Thyroid gland (tissue), 4 donors: ENCODE data around the gene OXSM. TPM values are rescaled to one million over a fixed set of nuclear protein-coding genes. Genes with fewer than 3 reads are reported as not detected.

Experiments used
- DNase-seq, 2 donors: peaks; one replicate each; pipeline ENCODE4 v3.0.0-alpha.2; 2019
- H3K27ac ChIP-seq, 3 donors: fragments of 200-600 bp; sonication (generic); 1 replicate in 2 of 3; 2 replicates in 1 of 3; pipeline ENCODE4 v1.5.1; 2016 to 2019; ENCODE audit warnings: mild to moderate bottlenecking in 1 of 3, moderate library complexity in 1 of 3
- H3K27me3 ChIP-seq: fragments of 200-600 bp; sonication (generic); one replicate; pipeline ENCODE4 v1.5.1; 2019
- H3K36me3 ChIP-seq, 2 donors: fragments of 200-600 bp; sonication (generic); one replicate each; pipeline ENCODE4 v1.5.1; 2016 to 2019
- H3K4me1 ChIP-seq, 2 donors: fragments of 200-600 bp; sonication (generic); one replicate each; pipeline ENCODE4 v1.5.1; 2017 to 2019
- H3K4me3 ChIP-seq, 3 donors: fragments of 200-600 bp; sonication (generic); replicated peaks in 1 of 3; 1 replicate in 2 of 3; 2 replicates in 1 of 3; pipeline ENCODE4 v1.5.1; 2016; ENCODE audit warnings: mild to moderate bottlenecking in 1 of 3
- H3K9me3 ChIP-seq: fragments of 200-600 bp; sonication (generic); one replicate; pipeline ENCODE4 v1.5.1; 2017
- POLR2A ChIP-seq, 2 donors: fragments of 450-650 bp; IDR thresholded peaks; one replicate each; pipeline ENCODE4 v1.6.1; 2017; ENCODE audit warnings: antibody characterized with exemption in 2 of 2, mild to moderate bottlenecking in 2 of 2, moderate library complexity in 1 of 2
- WGBS, 2 donors: methylation state at CpG; one replicate each; pipeline ENCODE4 v1.1.5; 2017; 5-methylcytosine and 5-hydroxymethylcytosine counted together
- intact Hi-C: fragments of 100-400 bp; cut with DNase I; formaldehyde crosslinking; loops from one replicate; pipeline ENCODE4 v1.15.1; 2023
- total RNA-seq, 4 donors: library from RNA; depleted of rRNA; stranded (reverse); fragments of >200 nt; gene quantifications; one replicate each; pipeline ENCODE4 v1.2.3, GENCODE V29; 2016
- TF ChIP-seq, protein P1 (sequence below), 6 experiments: fragments of 200-600 bp in 3 of 6; fragments of 450-650 bp in 3 of 6; sonication (generic) in 3 of 6; IDR thresholded peaks; one replicate each; pipeline ENCODE4 v1.5.1; 2016 to 2019; ENCODE audit warnings: antibody characterized with exemption in 6 of 6, mild to moderate bottlenecking in 2 of 6, inconsistent platforms in 1 of 6, moderate library complexity in 1 of 6

Gene OXSM
- total RNA-seq, 4 donors from 2014 or later = 13.4 to 40.7 (median 14.5) TPM

- intact Hi-C loops = no loop called here
- WGBS, 2 donors = 97 to 99% methylated on average over 3 of the region's 3 CpGs
- Histone ChIP-seq H3K27ac (no peak overlapping the region), H3K9me3 (no peaks in the 10 kb centered on the region), H3K4me1 (no peaks in the 10 kb centered on the region), H3K27me3 (no peaks in the 10 kb centered on the region), H3K4me3 (no peak overlapping the region), H3K36me3 (peaks cover 9 to 15% of the 10 kb centered on the region in 2 donors)
- no peak for DNase-seq
- TF ChIP-seq, protein P1, sequence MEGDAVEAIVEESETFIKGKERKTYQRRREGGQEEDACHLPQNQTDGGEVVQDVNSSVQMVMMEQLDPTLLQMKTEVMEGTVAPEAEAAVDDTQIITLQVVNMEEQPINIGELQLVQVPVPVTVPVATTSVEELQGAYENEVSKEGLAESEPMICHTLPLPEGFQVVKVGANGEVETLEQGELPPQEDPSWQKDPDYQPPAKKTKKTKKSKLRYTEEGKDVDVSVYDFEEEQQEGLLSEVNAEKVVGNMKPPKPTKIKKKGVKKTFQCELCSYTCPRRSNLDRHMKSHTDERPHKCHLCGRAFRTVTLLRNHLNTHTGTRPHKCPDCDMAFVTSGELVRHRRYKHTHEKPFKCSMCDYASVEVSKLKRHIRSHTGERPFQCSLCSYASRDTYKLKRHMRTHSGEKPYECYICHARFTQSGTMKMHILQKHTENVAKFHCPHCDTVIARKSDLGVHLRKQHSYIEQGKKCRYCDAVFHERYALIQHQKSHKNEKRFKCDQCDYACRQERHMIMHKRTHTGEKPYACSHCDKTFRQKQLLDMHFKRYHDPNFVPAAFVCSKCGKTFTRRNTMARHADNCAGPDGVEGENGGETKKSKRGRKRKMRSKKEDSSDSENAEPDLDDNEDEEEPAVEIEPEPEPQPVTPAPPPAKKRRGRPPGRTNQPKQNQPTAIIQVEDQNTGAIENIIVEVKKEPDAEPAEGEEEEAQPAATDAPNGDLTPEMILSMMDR (IDR thresholded peaks at IDR 0.05) = no peak
- TF ChIP-seq POLR2A (IDR thresholded peaks at IDR 0.05) = no peak
Measured at GRCh38 chr3:25751048-25751447, 38.8 kb upstream of the OXSM start.

- Histone ChIP-seq H3K27me3 (no peaks in the 10 kb centered on the region), H3K27ac (no peak overlapping the region), H3K9me3 (no peaks in the 10 kb centered on the region), H3K36me3 (peaks cover 9 to 15% of the 10 kb centered on the region in 2 donors), H3K4me1 (no peaks in the 10 kb centered on the region), H3K4me3 (no peak overlapping the region)
- WGBS, 2 donors = 64 to 72% methylated on average over 1 of the region's 1 CpG
- no peak for DNase-seq
- no peak for TF ChIP-seq POLR2A (IDR thresholded peaks at IDR 0.05)
- TF ChIP-seq, protein P1 (IDR thresholded peaks at IDR 0.05) = no peak
- intact Hi-C loops = no loop called here
Measured at GRCh38 chr3:25751725-25752124, 38.2 kb upstream of the OXSM start.

DNA sequence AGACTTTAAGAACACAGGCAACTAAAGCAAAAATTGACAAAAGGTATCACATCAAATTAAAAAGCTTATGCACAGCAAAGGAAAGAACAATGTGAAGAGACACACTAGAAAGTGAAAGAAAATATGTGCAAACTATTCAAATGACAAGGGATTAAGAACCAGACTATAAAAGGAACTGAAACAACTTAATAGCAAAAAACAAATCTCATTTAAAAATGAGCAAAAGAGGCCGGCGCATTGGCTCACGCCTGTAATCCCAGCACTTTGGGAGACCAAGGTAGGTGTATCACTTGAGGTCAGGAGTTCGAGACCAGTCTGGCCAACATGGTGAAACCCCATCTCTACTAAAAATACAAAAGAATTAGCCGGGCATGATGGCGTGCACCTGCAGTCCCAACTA lies 21.0 kb upstream of the OXSM start:
- intact Hi-C loops = no loop called here
- H3K4me1 ChIP-seq = no peaks in the 10 kb centered on the region
- TF ChIP-seq, protein P1 (IDR thresholded peaks at IDR 0.05) = no peak
- no peak for TF ChIP-seq POLR2A (IDR thresholded peaks at IDR 0.05)
- H3K27me3 ChIP-seq = no peaks in the 10 kb centered on the region
- DNase-seq = no peak
- H3K4me3 ChIP-seq = no peak overlapping the region
- WGBS, 2 donors = 95 to 98% methylated on average over 6 of the region's 6 CpGs
- H3K27ac ChIP-seq = no peak overlapping the region
- peaks cover 0 to 3% of the 10 kb centered on the region in 2 donors for H3K36me3 ChIP-seq
- no peaks in the 10 kb centered on the region for H3K9me3 ChIP-seq

GRCh38 chr3:25775936-25776335 lies 14.0 kb upstream of the OXSM start:
- peaks cover 0 to 7% of the 10 kb centered on the region in 2 donors for H3K36me3 ChIP-seq
- no peak for DNase-seq
- H3K4me3 ChIP-seq = no peak overlapping the region
- no peaks in the 10 kb centered on the region for H3K27me3 ChIP-seq
- intact Hi-C loops = no loop called here
- H3K27ac ChIP-seq = no peak overlapping the region
- no peaks in the 10 kb centered on the region for H3K9me3 ChIP-seq
- WGBS, 2 donors = 94 to 96% methylated on average over 2 of the region's 2 CpGs
- TF ChIP-seq, protein P1 (IDR thresholded peaks at IDR 0.05) = no peak
- no peak for TF ChIP-seq POLR2A (IDR thresholded peaks at IDR 0.05)
- no peaks in the 10 kb centered on the region for H3K4me1 ChIP-seq

GRCh38 chr3:25780618-25781017 lies 9.3 kb upstream of the OXSM start:
- H3K4me3 ChIP-seq = no peak overlapping the region
- no peaks in the 10 kb centered on the region for H3K27me3 ChIP-seq
- TF ChIP-seq, protein P1 (IDR thresholded peaks at IDR 0.05) = no peak
- no peak for TF ChIP-seq POLR2A (IDR thresholded peaks at IDR 0.05)
- H3K4me1 ChIP-seq = peaks cover 10 to 18% of the 10 kb centered on the region in 2 donors
- DNase-seq = no peak
- no peak overlapping the region for H3K27ac ChIP-seq
- intact Hi-C loops = no loop called here
- H3K9me3 ChIP-seq = no peaks in the 10 kb centered on the region
- WGBS, 2 donors = 95 to 99% methylated on average over 6 of the region's 6 CpGs
- peaks cover 0 to 7% of the 10 kb centered on the region in 2 donors for H3K36me3 ChIP-seq
